ENCODE data around the gene LRP6. TPM values are rescaled to one million over a fixed set of nuclear protein-coding genes. Genes with fewer than 3 reads are reported as not detected.

Gene LRP6
- total and polyA plus RNA-seq, 10 of the 15 experiments (the other 5 are each of a cell fraction or from before 2014, with no cell fraction given), result 1.5 to 14.9 (median 6.1) TPM

DNA sequence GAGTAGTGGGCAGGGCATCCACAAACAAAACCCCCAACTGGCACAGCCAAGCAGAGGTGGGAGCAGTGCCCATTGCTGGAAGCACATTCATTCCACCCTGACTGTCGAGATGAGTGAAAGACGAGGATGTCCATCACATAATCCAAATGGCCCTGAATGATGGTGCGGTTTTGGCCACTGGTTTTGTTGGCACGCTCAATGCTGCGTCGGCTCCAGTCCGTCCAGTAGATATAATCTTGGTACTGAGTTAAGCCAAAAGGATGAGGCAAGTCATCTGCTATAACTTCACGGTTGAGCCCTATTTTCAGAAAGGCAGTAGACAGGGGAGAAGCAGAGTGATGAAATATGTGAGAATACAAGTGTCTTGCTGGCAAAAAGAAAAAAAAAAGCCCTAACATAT, 108.0 kb downstream of the LRP6 start:
- no peaks in the 10 kb centered on the region for H3K79me2 ChIP-seq (ENCODE audit: control insufficient read depth, insufficient read depth, low read length)
- no peak overlapping the region for H3K9ac ChIP-seq (ENCODE audit: control insufficient read depth, insufficient read depth, low read length)
- H3K9me3 ChIP-seq (replicated peaks; ENCODE audit: control insufficient read depth, insufficient read depth, low read length), result no peaks in the 10 kb centered on the region
- FAIRE-seq (no peak), ATAC-seq (no peak), DNase-seq (ENCODE audit: low read depth, low spot score) (no peak)
- no peaks in the 10 kb centered on the region; a peak in 1 of 4 replicates for H3K36me3 ChIP-seq (ENCODE audit: control insufficient read depth in 2 of 2, insufficient read depth in 2 of 2, low read length in 1 of 2)
- in situ Hi-C loops (cut with MboI), result no loop called here
- H3K27me3 ChIP-seq (replicated peaks in 1 of 2; ENCODE audit: control insufficient read depth in 2 of 2, insufficient read depth in 2 of 2, low read length in 1 of 2), result no peaks in the 10 kb centered on the region
- SMC1A ChIA-PET (ENCODE audit: uncharacterized antibody, unreplicated experiment), result no interaction called here
- RAD21 ChIA-PET (ENCODE audit: unreplicated experiment), result no interaction called here
- no peaks in the 10 kb centered on the region for H4K20me1 ChIP-seq (ENCODE audit: control insufficient read depth, insufficient read depth)
- H3K4me1 ChIP-seq (ENCODE audit: control insufficient read depth, insufficient read depth, low read length), result no peaks in the 10 kb centered on the region
- TF ChIP-seq SREBF1 (IDR thresholded peaks at IDR 0.05; ENCODE audit: low read length), result no peak
- no peak for TF ChIP-seq CEBPB (IDR thresholded peaks at IDR 0.05; ENCODE audit: borderline replicate concordance in 1 of 2, low read depth in 2 of 2, low read length in 2 of 2)
- no peak for TF ChIP-seq RBBP5 (conservative IDR thresholded peaks at IDR 0.05)
- H2AFZ ChIP-seq (ENCODE audit: control insufficient read depth, low read depth, low read length), result no peak overlapping the region
- WGBS (ENCODE audit: insufficient coverage, insufficient replicate concordance, low lambda C conversion rate, missing lambda C conversion rate), result 71% methylated on average over 8 of the region's 8 CpGs
- H3K4me2 ChIP-seq (ENCODE audit: control insufficient read depth, insufficient read depth), result no peak overlapping the region
- CTCF ChIA-PET, result no interaction called here
- intact Hi-C loops (cut with micrococcal nuclease; ENCODE audit: unreplicated experiment), result no loop called here
- H3K27ac ChIP-seq (ENCODE audit: control insufficient read depth, insufficient read depth), result no peak overlapping the region
- no TSS peak for BruUV-seq (replicated peaks)
- POLR2A ChIA-PET, result no interaction called here
- no peak overlapping the region for H3K4me3 ChIP-seq

DNA sequence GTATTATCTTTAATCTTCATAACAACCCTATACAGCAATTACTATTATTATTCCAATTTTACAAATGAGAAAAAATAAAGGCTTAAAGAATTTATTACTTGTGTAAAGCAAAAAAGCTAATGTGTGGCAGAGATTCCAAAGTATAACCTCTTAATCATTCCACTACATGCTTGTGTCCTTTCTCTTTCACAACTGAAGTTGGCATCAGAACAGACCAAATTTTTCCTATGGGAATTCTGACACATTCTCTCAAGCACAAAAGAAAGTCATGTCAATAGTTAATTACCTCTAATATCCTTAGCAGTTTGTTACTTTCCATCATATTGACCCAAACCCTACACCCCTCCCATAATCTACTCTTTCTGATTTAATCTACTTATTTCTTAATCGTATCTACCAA, 109.4 kb downstream of the LRP6 start:
- Histone ChIP-seq H3K27ac (ENCODE audit: control insufficient read depth, insufficient read depth) (no peak overlapping the region), H3K4me2 (ENCODE audit: control insufficient read depth, insufficient read depth) (no peak overlapping the region), H2AFZ (ENCODE audit: control insufficient read depth, low read depth, low read length) (no peak overlapping the region), H3K4me1 (ENCODE audit: control insufficient read depth, insufficient read depth, low read length) (no peaks in the 10 kb centered on the region), H3K27me3 (replicated peaks in 1 of 2; ENCODE audit: control insufficient read depth in 2 of 2, insufficient read depth in 2 of 2, low read length in 1 of 2) (no peaks in the 10 kb centered on the region), H3K36me3 (ENCODE audit: control insufficient read depth in 2 of 2, insufficient read depth in 2 of 2, low read length in 1 of 2) (no peaks in the 10 kb centered on the region; a peak in 1 of 4 replicates), H3K4me3 (no peak overlapping the region), H3K79me2 (ENCODE audit: control insufficient read depth, insufficient read depth, low read length) (no peaks in the 10 kb centered on the region), H3K9ac (ENCODE audit: control insufficient read depth, insufficient read depth, low read length) (no peak overlapping the region), H3K9me3 (replicated peaks; ENCODE audit: control insufficient read depth, insufficient read depth, low read length) (no peaks in the 10 kb centered on the region), H4K20me1 (ENCODE audit: control insufficient read depth, insufficient read depth) (no peaks in the 10 kb centered on the region)
- intact Hi-C loops (cut with micrococcal nuclease; ENCODE audit: unreplicated experiment), result no loop called here
- no peak for DNase-seq (ENCODE audit: low read depth, low spot score)
- CTCF ChIA-PET, result interaction anchor here (0.6 kb wide), 1 partner anchor 579 kb away, joined by 3 read pairs; no protein-coding TSS in a partner anchor
- ATAC-seq, result no peak
- RAD21 ChIA-PET (ENCODE audit: unreplicated experiment), result no interaction called here
- SMC1A ChIA-PET (ENCODE audit: uncharacterized antibody, unreplicated experiment), result no interaction called here
- in situ Hi-C loops (cut with MboI), result no loop called here
- 38% methylated on average over 1 of the region's 1 CpG for WGBS (ENCODE audit: insufficient coverage, insufficient replicate concordance, low lambda C conversion rate, missing lambda C conversion rate)
- FAIRE-seq, result no peak
- no TSS peak for BruUV-seq (replicated peaks)
- POLR2A ChIA-PET, result no interaction called here
- TF ChIP-seq JUNB (IDR thresholded peaks at IDR 0.05) (no peak), IKZF1 (conservative IDR thresholded peaks at IDR 0.05) (no peak), RELA (IDR thresholded peaks at IDR 0.05; ENCODE audit: borderline replicate concordance, partially characterized antibody) (no peak), SREBF1 (IDR thresholded peaks at IDR 0.05; ENCODE audit: low read length) (no peak), NR2C2 (IDR thresholded peaks at IDR 0.05; ENCODE audit: borderline replicate concordance, control insufficient read depth, insufficient read length, low read depth) (no peak)
- TF ChIP-seq, protein P1, sequence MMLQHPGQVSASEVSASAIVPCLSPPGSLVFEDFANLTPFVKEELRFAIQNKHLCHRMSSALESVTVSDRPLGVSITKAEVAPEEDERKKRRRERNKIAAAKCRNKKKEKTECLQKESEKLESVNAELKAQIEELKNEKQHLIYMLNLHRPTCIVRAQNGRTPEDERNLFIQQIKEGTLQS (IDR thresholded peaks at IDR 0.05; ENCODE audit: borderline replicate concordance, extremely low read depth, low read depth, low read length), result no peak
- TF ChIP-seq, protein P2, sequence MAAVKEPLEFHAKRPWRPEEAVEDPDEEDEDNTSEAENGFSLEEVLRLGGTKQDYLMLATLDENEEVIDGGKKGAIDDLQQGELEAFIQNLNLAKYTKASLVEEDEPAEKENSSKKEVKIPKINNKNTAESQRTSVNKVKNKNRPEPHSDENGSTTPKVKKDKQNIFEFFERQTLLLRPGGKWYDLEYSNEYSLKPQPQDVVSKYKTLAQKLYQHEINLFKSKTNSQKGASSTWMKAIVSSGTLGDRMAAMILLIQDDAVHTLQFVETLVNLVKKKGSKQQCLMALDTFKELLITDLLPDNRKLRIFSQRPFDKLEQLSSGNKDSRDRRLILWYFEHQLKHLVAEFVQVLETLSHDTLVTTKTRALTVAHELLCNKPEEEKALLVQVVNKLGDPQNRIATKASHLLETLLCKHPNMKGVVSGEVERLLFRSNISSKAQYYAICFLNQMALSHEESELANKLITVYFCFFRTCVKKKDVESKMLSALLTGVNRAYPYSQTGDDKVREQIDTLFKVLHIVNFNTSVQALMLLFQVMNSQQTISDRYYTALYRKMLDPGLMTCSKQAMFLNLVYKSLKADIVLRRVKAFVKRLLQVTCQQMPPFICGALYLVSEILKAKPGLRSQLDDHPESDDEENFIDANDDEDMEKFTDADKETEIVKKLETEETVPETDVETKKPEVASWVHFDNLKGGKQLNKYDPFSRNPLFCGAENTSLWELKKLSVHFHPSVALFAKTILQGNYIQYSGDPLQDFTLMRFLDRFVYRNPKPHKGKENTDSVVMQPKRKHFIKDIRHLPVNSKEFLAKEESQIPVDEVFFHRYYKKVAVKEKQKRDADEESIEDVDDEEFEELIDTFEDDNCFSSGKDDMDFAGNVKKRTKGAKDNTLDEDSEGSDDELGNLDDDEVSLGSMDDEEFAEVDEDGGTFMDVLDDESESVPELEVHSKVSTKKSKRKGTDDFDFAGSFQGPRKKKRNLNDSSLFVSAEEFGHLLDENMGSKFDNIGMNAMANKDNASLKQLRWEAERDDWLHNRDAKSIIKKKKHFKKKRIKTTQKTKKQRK (IDR thresholded peaks at IDR 0.05; ENCODE audit: low read depth, low read length), result no peak
- TF ChIP-seq, protein P3, sequence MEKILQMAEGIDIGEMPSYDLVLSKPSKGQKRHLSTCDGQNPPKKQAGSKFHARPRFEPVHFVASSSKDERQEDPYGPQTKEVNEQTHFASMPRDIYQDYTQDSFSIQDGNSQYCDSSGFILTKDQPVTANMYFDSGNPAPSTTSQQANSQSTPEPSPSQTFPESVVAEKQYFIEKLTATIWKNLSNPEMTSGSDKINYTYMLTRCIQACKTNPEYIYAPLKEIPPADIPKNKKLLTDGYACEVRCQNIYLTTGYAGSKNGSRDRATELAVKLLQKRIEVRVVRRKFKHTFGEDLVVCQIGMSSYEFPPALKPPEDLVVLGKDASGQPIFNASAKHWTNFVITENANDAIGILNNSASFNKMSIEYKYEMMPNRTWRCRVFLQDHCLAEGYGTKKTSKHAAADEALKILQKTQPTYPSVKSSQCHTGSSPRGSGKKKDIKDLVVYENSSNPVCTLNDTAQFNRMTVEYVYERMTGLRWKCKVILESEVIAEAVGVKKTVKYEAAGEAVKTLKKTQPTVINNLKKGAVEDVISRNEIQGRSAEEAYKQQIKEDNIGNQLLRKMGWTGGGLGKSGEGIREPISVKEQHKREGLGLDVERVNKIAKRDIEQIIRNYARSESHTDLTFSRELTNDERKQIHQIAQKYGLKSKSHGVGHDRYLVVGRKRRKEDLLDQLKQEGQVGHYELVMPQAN (conservative IDR thresholded peaks at IDR 0.05), result no peak
- TF ChIP-seq, protein P4, sequence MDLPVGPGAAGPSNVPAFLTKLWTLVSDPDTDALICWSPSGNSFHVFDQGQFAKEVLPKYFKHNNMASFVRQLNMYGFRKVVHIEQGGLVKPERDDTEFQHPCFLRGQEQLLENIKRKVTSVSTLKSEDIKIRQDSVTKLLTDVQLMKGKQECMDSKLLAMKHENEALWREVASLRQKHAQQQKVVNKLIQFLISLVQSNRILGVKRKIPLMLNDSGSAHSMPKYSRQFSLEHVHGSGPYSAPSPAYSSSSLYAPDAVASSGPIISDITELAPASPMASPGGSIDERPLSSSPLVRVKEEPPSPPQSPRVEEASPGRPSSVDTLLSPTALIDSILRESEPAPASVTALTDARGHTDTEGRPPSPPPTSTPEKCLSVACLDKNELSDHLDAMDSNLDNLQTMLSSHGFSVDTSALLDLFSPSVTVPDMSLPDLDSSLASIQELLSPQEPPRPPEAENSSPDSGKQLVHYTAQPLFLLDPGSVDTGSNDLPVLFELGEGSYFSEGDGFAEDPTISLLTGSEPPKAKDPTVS (IDR thresholded peaks at IDR 0.05; ENCODE audit: low read depth, low read length), result no peak

Data from GM12878 (cell line).